Bronchial epithelial cell (primary cell): ENCODE measurements around the gene ADPGK. TPM values are rescaled to one million over a fixed set of nuclear protein-coding genes. Genes with fewer than 3 reads are reported as not detected.

Experiments used
- DNase-seq: peaks from one replicate; pipeline ENCODE4 v3.0.0-alpha.2; 2010; ENCODE audit warnings: low read depth
- FAIRE-seq: peaks from 2 replicates; lab custom pipeline; 2011; peaks lifted over from hg19 to GRCh38; lab: Jason Lieb, UNC
- H3K27me3 ChIP-seq: 2 replicates; pipeline ENCODE4 v1.5.1; 2011; ENCODE audit warnings: low read length; ENCODE audit not compliant: control insufficient read depth, insufficient read depth
- H3K36me3 ChIP-seq: 2 replicates; pipeline ENCODE4 v1.5.1; 2011; ENCODE audit warnings: low read length; ENCODE audit not compliant: control insufficient read depth, insufficient read depth
- H3K4me3 ChIP-seq: 2 replicates; pipeline ENCODE4 v1.5.1; 2011; ENCODE audit warnings: mild to moderate bottlenecking, low read depth, low read length, control low read depth
- total RNA-seq: library from RNA; depleted of rRNA; stranded (reverse); fragments of >200 nt; gene quantifications from 2 replicates; pipeline ENCODE4 v1.2.1, GENCODE V29; 2014
- TF ChIP-seq, protein P1 (sequence below): IDR thresholded peaks from 2 replicates; pipeline ENCODE4 v1.5.1; 2011; ENCODE audit warnings: mild to moderate bottlenecking, moderate library complexity, low read length, control low read depth, inconsistent platforms; ENCODE audit not compliant: insufficient read depth, severe bottlenecking

ADPGK gene
- total RNA-seq, 1 donor from 2014 or later, result 40.5 TPM

DNA sequence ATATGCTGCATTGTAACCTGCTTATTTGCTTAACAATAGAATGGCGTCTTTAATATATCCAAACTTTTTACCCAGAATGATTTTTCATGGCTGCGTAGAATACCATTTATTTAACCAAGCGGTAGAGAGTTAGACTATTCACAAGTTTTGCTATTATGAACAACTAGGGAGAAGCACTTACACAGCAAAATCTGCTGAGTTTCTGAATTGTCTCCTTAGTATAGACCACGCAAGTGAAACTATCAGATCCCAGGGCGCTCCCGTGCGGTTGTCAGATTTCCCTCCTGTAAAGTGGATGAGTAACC lies 12.6 kb upstream of the ADPGK start:
- TF ChIP-seq, protein P1, sequence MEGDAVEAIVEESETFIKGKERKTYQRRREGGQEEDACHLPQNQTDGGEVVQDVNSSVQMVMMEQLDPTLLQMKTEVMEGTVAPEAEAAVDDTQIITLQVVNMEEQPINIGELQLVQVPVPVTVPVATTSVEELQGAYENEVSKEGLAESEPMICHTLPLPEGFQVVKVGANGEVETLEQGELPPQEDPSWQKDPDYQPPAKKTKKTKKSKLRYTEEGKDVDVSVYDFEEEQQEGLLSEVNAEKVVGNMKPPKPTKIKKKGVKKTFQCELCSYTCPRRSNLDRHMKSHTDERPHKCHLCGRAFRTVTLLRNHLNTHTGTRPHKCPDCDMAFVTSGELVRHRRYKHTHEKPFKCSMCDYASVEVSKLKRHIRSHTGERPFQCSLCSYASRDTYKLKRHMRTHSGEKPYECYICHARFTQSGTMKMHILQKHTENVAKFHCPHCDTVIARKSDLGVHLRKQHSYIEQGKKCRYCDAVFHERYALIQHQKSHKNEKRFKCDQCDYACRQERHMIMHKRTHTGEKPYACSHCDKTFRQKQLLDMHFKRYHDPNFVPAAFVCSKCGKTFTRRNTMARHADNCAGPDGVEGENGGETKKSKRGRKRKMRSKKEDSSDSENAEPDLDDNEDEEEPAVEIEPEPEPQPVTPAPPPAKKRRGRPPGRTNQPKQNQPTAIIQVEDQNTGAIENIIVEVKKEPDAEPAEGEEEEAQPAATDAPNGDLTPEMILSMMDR, result no peak
- DNase-seq (no peak), FAIRE-seq (no peak)
- H3K4me3 ChIP-seq, result no peak overlapping the region
- H3K36me3 ChIP-seq, result no peaks in the 10 kb centered on the region
- H3K27me3 ChIP-seq, result no peaks in the 10 kb centered on the region

DNA sequence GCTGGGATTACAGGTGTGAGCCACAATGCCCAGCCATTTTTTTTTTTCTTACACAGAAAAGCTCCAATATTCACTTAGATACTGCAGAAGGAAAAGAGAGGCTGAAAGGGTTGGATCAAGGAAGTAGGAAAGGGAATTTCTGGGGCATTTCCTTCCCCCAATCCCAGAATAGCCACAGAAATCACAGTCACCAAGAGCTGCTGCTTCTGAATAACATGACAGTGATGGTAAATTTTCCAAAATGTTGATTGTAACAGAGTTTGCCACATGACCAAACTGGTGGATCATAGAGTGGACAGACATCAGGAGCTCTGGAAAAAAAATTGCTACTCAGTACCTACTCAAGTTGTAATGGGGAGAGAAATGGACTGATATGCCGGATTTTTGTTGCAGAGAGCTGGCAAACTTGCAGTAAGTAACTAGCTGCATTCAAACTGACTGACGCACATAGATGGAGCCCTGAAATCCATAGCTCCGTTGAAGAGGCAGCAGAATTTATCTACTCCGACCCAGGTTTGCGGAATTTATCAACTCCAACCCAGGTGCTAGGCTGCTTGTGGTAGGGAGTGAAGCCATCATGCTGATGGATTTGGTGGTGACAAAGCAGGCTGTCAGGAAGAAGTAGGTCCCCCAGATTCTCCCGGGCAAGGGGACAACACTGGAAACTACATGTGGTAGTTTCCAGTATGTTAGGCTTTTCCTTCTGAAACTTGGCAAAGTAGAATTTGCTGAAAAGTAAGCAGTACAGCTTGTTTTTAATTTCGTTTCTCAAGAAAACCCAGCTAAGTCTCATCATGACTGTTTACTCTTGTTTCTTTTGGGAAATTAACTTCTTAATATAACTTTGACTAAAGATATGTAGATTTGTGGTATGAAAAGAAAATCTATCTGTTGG lies 10.5 kb upstream of the ADPGK start:
- TF ChIP-seq, protein P1, result no peak
- Histone ChIP-seq H3K27me3 (no peaks in the 10 kb centered on the region), H3K4me3 (no peak overlapping the region), H3K36me3 (no peaks in the 10 kb centered on the region)
- FAIRE-seq (no peak), DNase-seq (no peak)

DNA sequence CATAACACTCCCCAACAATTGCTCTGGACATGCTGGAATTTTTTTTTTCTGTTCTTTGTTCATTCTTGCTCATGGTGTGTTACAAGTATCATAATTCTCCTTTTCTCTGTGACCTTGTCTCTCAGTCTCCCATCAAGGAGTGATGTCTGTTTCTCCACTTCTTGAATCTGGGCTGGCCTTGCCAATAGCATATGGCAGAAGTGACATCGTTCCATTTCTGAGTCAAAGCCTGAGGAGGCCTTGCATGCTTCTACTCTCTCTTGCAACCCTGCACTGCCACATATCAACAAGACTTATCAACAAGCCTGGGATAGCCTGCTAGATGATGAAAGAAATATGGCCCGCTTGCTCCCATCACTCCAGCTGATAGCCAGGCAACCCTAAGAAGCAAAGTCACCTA lies 8.9 kb upstream of the ADPGK start:
- Histone ChIP-seq H3K4me3 (no peak overlapping the region), H3K36me3 (no peaks in the 10 kb centered on the region), H3K27me3 (no peaks in the 10 kb centered on the region)
- TF ChIP-seq, protein P1, result no peak
- FAIRE-seq (no peak), DNase-seq (no peak)

DNA sequence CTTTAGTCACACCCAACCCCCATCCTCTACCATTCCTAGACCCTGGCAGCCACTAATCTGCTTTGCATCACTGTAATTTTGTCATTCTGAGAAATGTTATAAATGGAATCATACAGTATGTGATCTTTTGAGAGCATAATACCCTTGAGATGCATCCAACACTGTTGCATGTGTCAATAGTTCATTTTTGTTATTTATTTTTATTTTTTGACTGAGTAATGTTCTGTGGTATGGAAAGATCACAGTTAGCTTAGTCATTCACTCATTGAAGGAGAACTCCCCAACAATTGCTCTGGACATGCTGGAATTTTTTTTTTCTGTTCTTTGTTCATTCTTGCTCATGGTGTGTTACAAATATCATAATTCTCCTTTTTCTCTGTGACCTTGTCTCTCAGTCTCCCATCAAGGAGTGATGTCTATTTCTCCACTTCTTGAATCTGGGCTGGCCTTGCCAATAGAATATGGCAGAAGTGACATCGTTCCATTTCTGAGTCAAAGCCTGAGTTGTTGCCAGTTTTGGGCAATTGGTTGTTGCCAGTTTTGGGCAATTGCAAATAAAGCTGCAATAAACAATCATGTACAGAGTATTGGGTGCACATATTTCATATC lies 6.8 kb upstream of the ADPGK start:
- Histone ChIP-seq H3K4me3 (no peak overlapping the region), H3K27me3 (no peaks in the 10 kb centered on the region), H3K36me3 (no peaks in the 10 kb centered on the region)
- FAIRE-seq (no peak), DNase-seq (peak; percentile 8)
- TF ChIP-seq, protein P1, result no peak

DNA sequence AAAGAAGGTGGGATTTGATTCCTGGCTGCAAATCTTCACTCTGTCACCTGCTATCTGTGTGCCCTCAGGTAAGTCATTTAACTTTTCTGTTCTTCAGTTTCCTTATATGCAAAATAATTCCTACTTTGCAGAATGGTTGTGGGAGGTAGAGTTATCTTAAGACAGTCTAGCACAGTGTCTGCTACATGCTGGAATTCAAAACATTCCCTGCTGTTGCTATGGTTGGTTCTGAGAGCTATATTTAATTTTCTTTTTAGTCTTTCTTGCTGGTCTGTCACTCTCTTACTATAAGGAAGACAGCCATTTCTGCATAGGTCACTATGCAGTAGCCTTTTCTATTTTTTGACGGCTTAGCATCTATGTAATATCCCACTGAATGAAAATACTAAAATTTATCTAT lies 4.0 kb upstream of the ADPGK start:
- Histone ChIP-seq H3K36me3 (no peaks in the 10 kb centered on the region), H3K27me3 (no peaks in the 10 kb centered on the region), H3K4me3 (no peak overlapping the region)
- DNase-seq, result no peak
- FAIRE-seq, result no peak
- TF ChIP-seq, protein P1, result no peak
